Dedifferentiated amniotic fluid mesenchymal stem cell (primary cell): ENCODE measurements around the gene SRRM2.

Source experiments
- DNase-seq: peaks from one replicate; pipeline ENCODE4 v3.0.0-alpha.2; 2016; ENCODE audit errors: extremely low spot score

Gene SRRM2

DNA sequence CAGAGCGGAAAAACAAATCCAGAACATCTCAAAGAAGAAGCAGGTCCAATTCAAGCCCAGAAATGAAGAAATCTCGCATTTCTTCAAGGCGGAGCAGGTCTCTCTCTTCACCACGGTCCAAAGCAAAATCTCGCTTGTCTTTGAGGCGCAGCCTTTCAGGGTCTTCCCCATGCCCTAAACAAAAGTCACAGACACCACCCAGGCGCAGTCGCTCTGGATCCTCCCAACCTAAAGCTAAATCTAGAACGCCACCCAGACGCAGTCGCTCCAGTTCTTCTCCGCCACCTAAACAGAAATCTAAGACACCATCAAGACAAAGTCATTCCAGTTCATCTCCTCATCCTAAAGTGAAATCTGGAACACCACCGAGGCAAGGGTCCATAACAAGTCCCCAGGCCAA, 10.3 kb downstream of the SRRM2 start:
- DNase-seq, result no peak

DNA sequence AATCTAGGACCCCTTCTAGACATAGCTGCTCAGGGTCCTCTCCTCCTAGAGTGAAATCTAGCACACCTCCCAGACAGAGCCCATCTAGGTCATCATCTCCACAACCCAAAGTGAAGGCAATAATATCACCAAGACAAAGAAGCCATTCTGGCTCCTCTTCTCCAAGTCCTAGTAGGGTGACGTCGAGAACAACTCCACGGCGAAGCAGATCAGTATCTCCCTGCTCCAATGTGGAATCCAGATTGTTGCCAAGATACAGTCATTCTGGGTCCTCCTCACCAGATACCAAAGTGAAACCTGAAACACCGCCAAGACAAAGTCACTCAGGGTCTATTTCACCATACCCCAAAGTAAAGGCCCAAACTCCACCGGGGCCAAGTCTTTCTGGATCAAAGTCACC, 10.7 kb downstream of the SRRM2 start:
- no peak for DNase-seq

DNA sequence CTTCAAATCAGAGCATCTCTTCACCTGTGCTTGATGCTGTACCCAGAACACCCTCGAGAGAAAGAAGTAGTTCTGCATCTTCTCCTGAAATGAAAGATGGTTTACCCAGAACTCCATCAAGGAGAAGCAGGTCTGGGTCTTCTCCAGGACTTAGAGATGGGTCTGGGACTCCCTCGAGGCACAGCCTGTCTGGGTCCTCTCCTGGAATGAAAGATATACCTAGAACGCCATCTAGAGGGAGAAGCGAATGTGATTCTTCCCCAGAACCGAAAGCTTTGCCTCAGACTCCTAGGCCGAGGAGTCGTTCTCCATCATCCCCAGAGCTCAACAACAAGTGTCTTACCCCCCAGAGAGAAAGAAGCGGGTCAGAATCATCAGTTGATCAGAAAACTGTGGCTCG, 12.3 kb downstream of the SRRM2 start:
- DNase-seq, result no peak

DNA sequence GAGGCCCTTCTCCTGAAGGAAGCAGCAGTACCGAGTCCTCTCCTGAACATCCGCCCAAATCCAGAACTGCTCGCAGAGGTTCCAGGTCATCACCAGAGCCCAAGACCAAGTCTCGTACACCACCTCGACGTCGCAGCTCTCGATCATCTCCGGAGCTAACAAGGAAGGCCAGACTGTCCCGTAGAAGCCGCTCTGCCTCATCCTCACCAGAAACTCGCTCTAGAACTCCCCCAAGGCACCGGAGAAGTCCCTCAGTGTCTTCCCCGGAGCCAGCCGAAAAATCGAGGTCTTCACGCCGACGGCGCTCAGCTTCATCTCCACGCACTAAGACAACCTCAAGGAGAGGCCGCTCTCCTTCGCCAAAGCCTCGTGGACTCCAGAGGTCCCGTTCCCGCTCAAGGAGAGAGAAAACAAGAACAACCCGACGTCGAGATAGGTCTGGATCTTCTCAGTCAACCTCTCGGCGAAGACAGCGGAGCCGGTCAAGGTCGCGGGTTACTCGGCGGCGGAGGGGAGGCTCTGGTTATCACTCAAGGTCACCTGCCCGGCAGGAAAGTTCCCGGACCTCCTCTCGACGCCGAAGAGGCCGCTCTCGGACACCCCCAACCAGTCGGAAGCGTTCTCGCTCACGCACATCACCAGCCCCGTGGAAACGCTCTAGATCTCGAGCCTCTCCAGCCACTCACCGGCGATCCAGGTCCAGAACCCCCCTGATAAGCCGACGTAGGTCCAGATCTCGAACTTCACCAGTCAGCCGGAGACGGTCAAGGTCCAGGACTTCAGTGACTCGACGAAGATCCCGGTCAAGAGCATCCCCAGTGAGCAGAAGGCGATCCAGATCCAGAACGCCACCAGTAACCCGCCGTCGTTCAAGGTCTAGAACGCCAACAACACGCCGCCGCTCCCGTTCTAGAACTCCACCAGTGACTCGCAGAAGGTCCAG, 13.3 kb downstream of the SRRM2 start:
- no peak for DNase-seq

DNA sequence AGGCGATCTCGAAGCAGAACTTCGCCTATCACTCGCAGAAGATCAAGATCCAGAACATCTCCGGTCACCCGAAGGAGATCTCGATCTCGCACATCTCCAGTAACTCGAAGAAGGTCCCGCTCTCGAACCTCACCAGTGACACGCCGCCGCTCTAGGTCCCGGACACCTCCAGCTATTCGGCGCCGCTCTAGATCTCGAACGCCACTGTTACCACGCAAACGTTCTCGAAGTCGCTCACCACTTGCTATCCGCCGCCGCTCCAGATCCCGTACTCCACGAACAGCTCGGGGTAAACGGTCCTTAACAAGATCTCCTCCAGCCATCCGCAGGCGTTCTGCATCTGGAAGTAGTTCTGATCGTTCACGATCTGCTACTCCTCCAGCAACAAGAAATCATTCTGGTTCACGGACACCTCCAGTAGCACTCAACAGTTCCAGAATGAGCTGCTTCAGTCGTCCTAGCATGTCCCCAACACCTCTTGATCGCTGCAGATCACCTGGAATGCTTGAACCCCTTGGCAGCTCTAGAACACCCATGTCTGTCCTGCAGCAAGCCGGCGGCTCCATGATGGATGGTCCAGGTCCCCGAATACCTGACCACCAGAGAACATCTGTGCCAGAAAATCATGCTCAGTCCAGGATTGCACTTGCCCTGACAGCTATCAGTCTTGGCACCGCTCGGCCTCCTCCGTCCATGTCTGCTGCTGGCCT, 14.1 kb downstream of the SRRM2 start:
- no peak for DNase-seq

DNA sequence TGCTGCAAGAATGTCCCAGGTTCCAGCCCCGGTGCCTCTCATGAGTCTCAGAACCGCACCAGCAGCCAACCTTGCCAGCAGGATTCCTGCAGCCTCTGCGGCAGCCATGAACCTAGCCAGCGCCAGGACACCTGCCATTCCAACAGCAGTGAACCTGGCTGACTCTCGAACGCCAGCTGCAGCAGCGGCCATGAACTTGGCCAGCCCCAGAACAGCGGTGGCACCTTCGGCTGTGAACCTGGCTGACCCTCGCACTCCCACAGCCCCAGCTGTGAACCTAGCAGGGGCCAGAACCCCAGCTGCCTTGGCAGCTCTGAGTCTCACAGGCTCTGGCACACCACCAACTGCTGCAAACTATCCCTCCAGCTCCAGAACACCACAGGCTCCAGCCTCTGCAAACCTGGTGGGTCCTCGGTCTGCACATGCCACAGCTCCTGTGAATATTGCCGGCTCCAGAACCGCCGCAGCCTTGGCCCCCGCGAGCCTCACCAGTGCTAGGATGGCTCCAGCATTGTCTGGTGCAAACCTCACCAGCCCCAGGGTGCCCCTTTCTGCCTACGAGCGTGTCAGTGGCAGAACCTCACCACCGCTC, 14.8 kb downstream of the SRRM2 start:
- no peak for DNase-seq

DNA sequence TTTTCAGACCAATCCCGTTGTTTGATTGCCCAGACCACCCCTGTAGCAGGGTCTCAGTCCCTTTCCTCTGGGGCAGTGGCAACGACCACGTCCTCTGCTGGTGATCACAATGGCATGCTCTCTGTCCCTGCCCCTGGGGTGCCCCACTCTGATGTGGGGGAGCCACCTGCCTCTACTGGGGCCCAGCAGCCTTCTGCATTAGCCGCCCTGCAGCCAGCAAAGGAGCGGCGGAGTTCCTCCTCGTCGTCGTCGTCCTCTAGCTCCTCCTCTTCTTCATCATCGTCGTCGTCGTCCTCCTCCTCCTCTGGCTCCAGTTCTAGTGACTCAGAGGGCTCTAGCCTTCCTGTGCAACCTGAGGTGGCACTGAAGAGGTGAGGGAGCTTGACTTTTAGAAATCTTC, 15.5 kb downstream of the SRRM2 start:
- no peak for DNase-seq

DNA sequence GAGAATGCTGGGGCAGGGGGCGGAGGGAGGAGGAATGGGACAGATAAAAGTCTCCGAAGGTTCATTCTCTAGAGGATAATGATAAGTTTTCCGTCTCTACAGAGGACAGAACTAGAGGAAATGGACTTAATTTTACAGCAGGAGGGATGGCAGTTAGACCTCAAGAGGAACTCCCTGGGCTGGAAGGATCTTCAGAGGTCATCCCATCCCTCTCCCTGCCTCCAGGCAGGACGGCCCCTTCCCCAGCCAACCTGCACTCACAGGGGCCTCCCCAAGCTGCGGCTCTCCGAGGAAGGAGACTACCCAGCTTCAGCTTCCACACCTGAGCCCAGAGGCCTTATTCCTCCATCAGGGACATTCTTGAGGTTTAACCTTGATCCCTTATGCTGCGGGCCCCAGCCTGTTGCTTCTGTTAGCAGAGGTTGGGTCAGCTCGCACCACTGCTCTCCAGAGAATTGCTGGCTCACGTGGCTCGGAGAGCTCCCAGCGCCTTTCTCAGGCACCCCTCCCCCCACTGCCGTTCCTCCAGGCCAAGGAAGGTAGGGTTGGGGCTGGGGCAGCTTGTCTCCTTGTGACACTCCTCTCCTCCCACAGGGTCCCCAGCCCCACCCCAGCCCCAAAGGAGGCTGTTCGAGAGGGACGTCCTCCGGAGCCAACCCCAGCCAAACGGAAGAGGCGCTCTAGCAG, 16.1 kb downstream of the SRRM2 start:
- no peak for DNase-seq

DNA sequence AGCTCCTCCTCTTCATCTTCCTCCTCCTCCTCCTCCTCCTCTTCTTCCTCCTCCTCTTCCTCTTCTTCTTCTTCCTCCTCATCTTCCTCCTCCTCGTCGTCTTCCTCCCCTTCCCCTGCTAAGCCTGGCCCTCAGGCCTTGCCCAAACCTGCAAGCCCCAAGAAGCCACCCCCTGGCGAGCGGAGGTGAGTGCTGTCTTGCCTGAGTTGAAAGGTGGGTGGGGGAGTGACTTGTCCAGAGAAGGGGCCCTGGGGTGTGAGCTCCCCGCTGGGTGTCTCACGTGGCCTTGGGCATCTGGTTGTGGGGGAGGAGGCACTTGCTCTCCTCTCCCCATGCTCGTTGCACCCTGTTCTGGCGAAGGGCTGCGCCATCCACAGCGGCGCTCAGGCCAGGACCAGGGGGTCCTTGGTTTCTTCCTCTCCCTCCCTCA, 16.7 kb downstream of the SRRM2 start:
- DNase-seq, result no peak

DNA sequence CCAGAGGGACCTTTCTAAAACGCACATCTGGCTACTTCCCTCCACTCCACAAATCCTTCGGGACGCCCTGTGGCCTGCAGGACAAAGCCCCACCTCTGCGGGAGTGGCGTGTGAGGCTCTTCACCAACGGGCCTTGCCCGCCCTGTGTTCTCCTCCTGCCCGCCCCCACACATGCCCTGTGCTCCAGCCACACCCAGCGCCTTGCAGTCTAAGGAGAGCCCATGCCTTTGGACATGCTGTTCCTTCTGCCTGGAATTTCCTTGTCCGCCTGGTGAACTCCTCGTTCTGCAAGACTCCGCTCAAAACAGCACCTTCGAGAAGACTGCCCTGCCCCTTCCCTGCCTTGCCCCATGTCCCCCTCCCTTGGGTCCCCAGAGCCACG, 17.2 kb downstream of the SRRM2 start:
- no peak for DNase-seq

DNA sequence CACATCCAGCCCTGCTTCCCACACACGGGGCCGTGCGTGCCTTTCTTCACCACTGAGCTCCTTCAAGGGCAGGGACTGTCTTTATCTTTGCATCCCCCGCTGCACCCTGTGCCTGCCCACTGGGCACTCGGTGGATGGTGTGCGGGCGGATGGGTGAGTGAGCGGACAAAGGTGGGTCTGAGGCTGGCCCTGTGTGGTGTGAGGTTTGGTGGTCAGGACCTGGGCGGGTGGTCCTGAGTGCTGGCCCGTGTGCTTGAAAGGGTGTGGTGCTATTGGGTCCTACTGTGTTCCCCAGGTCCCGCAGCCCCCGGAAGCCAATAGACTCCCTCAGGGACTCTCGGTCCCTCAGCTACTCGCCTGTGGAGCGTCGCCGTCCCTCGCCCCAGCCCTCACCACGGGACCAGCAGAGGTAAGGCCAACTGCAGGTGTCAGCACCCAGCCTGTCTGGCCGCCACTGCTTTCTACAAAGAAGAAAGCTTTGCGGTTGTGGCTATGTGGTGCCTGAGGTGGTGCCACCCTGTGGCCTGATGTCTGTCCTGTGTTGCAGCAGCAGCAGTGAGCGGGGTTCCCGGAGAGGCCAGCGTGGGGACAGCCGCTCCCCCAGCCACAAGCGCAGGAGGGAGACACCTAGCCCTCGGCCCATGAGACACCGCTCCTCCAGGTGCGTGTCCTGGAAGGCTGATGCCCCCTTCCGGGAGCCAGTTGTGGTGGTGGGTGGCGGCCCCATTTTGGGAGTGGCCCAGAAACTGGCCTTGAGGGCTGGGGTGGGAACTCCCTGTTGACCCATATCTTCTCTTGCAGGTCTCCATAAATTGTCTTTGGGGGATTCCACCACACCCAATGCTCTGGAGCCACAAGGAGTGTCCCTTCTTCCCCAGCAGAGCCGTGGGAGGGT, 17.9 kb downstream of the SRRM2 start:
- DNase-seq, result no peak

DNA sequence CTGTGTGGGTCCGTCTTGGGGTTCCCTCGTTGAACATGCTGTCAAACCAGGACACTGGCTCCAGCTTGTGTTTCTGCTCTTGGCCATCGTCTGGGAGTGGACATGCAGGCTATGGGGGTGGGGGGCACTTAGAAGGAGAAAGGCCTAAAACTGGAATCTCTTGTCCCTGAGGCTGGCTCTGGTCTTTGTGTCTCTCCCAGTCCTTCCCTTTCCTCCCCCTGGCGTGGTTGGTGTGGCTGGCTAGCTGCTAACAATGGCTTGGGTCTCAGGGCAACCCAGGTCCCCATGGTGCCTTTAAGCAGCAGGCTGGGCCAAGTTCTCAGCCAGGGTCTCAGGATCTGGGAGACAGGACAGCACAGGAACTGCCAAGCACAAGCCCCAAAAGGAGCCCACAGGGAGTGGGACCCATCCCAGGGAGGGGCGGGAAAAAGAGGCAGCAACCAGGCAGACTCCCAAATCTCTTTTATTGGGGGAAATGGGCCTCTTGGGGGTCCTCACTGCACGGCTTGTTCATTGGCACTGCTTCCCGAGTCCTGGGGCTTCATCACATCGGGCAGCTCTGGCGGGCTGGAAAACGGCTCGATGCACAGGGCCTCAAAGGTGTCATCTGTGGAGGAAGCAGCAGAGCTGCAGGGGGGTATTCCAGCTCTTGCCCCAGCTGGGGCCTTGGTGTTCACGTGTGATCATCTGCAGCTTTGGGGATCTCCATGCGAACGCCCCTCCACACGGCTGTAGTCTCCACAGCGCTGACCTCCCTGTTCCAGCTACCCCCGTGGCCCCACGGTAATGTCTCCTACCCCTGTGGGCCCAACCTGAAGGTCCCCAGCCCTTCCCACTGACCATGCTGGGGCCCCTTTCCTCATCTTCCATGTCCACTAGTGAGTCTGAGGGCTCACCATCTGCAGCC, 19.3 kb downstream of the SRRM2 start:
- no peak for DNase-seq

DNA sequence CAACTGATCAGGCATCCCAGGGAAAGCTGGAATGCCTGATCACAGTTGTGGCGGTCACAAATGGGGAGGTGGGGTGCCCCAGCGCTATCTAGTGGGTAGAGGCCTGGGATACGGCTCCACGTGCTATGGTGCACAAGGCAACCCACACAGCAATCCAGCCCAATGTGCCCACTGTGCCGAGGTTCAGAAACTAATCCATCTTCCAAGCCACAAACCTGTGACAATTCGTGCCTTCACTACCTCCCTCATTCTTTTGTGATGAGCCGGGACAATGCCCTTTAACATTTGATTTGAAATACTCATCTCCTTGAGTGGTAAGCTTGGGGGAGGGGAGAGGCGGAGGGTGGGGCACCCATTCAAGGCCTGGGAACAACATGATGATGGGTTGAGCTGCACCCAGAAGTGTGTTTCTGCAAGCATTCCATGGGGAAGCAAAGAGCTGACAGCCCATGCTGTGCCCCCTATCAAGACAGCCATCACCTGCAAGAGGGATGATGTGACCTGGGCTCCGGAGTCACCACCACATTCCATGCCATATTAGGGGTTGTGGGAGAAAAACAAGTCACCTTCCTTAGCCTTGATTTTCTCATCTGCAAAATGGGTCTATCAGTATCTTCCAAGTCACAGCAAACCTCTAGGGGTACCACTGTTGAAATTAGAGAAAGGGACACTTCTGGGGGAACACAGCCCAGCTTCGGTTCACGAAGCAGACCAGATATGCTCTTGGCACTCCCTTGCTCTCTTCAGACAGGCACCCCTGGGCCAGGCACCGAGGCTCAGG, 20.9 kb downstream of the SRRM2 start:
- no peak for DNase-seq

DNA sequence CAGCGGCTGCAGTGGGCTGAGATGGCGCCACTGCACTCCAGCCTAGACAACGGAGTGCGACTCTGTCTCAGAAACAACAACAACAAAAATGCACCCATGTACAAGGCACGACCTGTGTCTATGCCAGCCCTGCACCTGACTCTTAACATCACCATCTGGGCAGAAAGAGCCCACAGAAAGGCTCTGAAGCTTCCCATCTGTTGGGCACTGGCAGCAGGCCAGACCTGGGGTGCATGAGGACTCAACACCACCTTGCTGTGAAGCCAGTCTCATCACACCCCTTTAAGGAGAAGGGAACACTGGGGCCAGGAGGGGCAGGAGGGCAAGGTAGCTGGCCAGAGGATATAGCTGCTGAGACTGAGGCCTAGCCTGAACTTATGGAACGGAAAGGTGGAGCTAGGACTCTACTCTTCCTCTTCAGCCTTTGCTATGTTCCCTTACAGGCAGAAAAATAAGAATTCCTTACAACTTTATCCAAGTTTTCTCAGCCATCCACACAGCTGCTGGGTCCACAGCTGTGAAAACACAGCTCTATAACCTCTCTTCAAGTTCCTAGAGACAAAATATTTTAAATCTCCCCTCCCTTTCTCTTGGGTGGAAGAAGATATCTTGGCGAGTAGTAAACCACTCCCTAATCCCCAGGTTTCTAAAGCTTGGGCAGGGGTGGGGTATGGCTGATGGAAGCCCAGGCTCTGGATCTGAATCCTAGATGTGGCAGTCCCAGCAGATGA, 21.9 kb downstream of the SRRM2 start:
- DNase-seq, result no peak

DNA sequence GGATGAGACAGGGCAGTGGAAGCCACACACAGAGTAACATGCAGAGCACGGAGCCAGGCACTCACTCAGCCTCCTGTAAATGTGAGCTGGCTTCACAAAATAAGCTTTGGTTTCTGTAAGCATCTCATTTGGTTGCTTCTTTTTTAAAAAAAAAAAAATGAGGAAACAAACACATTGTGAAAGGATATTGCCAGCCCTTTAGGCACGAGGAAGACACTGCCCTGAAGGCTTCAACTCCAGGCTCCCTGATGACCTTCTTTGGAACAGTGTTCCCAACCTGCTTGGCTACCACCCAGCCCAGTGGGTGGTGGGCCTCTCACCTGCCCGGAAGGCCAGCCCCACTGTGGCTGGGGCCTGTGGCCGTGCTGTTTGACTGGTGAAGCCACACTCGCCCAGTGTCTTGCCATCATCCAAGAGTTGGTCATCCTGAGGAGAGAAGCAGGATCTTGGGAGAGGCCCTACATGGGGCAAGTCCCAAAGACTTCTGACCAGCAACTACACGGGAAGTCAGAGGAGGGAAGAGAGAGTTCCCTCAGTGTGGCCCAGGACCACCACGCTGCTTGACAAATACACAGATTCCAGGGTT, 22.8 kb downstream of the SRRM2 start:
- no peak for DNase-seq

DNA sequence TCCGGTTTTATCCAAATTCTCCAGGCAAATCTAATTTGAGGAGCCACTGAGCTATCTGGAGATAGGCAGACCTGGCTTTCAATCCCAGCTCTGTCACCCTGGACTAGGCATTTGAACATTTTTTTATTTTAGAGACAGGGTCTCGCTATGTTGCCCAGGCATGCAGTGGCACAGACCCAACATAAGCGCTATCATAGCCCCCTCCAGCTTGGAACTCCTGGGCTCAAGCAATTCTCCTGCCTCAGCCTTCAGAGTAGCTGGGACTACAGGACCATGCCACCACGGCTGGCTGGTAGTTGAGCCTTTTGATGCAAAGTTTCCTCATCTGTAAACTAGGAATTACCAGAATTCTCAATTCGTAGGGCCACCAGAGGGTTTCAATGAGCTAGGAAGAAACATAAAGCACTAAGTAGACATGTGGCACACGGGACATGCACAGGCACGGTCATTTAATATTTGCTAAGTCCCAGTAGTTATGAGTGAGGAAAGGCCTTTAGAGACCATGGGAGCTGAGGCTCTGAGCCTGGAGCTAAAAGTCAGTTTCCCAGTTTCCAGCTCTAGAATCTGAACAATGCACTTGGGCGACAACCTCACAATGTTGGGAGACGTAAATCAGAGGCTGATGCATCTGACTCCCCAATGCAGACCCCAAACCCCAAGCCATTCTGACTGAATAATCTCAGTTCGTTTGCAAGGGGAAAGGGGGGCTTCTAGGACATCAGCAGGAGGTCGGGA, 23.5 kb downstream of the SRRM2 start:
- DNase-seq, result no peak

DNA sequence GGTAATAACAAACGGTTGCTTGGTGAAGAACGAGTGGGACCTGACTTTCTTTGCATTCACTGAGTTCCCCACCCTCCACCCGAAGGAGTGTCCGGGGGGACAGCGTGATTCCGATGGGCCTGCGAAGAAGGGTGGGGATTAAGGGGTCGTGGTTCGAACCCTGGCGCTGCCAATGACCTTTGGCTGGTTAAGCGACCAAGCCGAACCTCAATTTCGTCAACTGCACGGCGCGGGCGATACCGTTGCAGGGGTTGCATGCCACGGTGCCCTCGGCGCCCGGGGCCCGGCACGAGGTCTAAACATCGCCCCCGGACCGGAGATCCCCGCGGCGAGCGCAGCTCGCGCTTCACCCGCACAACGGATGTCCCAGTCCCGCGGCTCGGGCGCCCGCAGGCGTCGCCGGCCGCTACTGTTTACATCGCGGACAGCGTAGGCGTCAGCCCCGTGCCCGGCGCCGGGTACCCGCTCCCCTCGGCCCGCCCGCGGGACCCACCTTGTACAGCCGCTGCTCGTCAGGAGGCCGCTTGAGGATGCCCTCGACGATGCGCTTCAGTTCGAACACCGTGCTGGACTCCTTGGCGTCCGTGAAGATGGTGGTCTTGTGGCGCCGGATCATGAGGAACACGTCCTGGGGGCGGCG, 24.2 kb downstream of the SRRM2 start:
- no peak for DNase-seq
